Measurements from ENCODE around the gene ANTXR1.

ANTXR1 gene

DNA sequence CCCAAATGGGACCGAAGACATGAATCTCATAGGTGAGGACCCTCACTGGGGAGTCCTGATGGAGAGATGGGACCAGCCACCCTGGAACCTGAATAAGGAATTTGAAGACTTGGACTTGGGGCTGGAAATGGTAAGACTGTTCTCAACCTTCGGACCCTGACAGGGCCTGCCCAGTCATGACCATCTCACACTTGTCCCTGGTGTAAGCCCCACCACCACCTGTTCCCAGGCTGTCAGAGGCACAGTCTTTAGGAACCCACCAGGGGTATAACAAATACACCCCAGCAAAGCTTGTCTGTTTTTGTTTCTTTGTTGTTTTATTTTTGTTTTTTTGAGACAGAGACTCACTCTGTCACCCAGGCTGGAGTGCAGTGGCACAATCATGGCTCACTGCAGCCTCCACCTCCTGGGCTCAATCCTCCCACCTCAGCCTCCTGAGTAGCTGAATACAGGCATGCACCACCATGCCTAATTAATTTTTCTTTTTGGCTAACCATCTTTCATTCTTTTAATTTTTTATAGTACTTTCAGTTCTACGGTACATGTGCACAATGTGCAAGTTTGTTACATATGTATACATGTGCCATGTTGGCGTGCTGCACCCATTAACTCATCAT is 267.9 kb downstream of the ANTXR1 start:
- no peak overlapping the region for H3K27ac ChIP-seq (ENCODE audit: low read length)
- no peak overlapping the region for H3K4me3 ChIP-seq (ENCODE audit: low read depth in 1 of 2, low read length in 2 of 2)
- ATAC-seq (ENCODE audit: insufficient read depth, low read depth) (no peak), DNase-seq (no peak)
- no peak overlapping the region for H3K9ac ChIP-seq (ENCODE audit: low read depth, low read length)
- H3K9me3 ChIP-seq (ENCODE audit: insufficient read depth, low read length, severe bottlenecking): no peaks in the 10 kb centered on the region
- no peaks in the 10 kb centered on the region for H3K36me3 ChIP-seq (ENCODE audit: insufficient read depth, low read length)
- H3K4me1 ChIP-seq (ENCODE audit: insufficient read depth, low read length): no peaks in the 10 kb centered on the region
- H3K27me3 ChIP-seq (ENCODE audit: insufficient read depth, low read length, poor library complexity): no peaks in the 10 kb centered on the region
- no peak for TF ChIP-seq EZH2 (IDR thresholded peaks at IDR 0.05; ENCODE audit: borderline replicate concordance, low read depth, low read length, severe bottlenecking)
- TF ChIP-seq, protein P1, sequence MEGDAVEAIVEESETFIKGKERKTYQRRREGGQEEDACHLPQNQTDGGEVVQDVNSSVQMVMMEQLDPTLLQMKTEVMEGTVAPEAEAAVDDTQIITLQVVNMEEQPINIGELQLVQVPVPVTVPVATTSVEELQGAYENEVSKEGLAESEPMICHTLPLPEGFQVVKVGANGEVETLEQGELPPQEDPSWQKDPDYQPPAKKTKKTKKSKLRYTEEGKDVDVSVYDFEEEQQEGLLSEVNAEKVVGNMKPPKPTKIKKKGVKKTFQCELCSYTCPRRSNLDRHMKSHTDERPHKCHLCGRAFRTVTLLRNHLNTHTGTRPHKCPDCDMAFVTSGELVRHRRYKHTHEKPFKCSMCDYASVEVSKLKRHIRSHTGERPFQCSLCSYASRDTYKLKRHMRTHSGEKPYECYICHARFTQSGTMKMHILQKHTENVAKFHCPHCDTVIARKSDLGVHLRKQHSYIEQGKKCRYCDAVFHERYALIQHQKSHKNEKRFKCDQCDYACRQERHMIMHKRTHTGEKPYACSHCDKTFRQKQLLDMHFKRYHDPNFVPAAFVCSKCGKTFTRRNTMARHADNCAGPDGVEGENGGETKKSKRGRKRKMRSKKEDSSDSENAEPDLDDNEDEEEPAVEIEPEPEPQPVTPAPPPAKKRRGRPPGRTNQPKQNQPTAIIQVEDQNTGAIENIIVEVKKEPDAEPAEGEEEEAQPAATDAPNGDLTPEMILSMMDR (IDR thresholded peaks at IDR 0.05; ENCODE audit: borderline replicate concordance, extremely low read depth, low read length, poor library complexity, severe bottlenecking): no peak
- H2AFZ ChIP-seq (ENCODE audit: low read depth, low read length): no peak overlapping the region
- no peaks in the 10 kb centered on the region for H4K20me1 ChIP-seq (ENCODE audit: insufficient read depth, low read length)
- H3K79me2 ChIP-seq (ENCODE audit: insufficient read depth, low read length): no peaks in the 10 kb centered on the region
- no peak overlapping the region for H3K4me2 ChIP-seq (ENCODE audit: insufficient read depth, low read length)

DNA sequence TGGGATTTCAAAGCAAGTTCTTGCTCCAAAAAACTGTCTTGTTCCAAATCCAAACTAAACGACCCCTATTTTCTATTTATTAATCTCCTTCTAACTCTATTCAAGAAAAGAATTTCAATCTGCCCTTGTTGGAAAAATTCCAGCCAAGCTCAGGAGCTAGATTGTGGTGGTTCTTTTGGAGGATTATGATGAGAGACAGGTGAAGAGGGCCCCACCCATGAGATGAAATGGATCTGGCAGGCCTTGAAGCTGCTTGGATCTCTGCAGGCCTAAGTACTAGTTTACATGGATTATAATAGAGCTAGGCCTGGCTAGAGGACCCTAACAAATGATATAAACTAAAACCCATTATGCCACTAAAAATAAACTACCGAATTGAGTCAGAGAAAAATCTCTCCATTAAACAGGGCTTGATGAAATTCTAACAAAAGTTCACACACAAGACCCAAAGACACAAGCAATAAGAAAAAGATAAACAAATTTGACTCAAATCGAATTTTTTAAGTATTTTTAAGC is 272.5 kb downstream of the ANTXR1 start:
- no peak for ATAC-seq (ENCODE audit: insufficient read depth, low read depth)
- Histone ChIP-seq H3K9me3 (ENCODE audit: insufficient read depth, low read length, severe bottlenecking) (no peaks in the 10 kb centered on the region), H3K27ac (ENCODE audit: low read length) (no peak overlapping the region), H3K79me2 (ENCODE audit: insufficient read depth, low read length) (no peaks in the 10 kb centered on the region), H3K27me3 (ENCODE audit: insufficient read depth, low read length, poor library complexity) (no peaks in the 10 kb centered on the region), H3K4me3 (ENCODE audit: low read depth in 1 of 2, low read length in 2 of 2) (no peak overlapping the region), H2AFZ (ENCODE audit: low read depth, low read length) (no peak overlapping the region), H3K36me3 (ENCODE audit: insufficient read depth, low read length) (no peaks in the 10 kb centered on the region), H4K20me1 (ENCODE audit: insufficient read depth, low read length) (no peaks in the 10 kb centered on the region), H3K4me1 (ENCODE audit: insufficient read depth, low read length) (no peaks in the 10 kb centered on the region), H3K9ac (ENCODE audit: low read depth, low read length) (no peak overlapping the region), H3K4me2 (ENCODE audit: insufficient read depth, low read length) (no peak overlapping the region)
- no peak for DNase-seq
- TF ChIP-seq, protein P1 (IDR thresholded peaks at IDR 0.05; ENCODE audit: borderline replicate concordance, extremely low read depth, low read length, poor library complexity, severe bottlenecking): no peak
- TF ChIP-seq EZH2 (IDR thresholded peaks at IDR 0.05; ENCODE audit: borderline replicate concordance, low read depth, low read length, severe bottlenecking): no peak

GRCh38 chr2:69287544-69287943 is 274.6 kb downstream of the ANTXR1 start:
- Histone ChIP-seq H3K4me1 (ENCODE audit: insufficient read depth, low read length) (no peaks in the 10 kb centered on the region), H3K27ac (ENCODE audit: low read length) (no peak overlapping the region), H3K9ac (ENCODE audit: low read depth, low read length) (no peak overlapping the region), H3K4me3 (ENCODE audit: low read depth in 1 of 2, low read length in 2 of 2) (no peak overlapping the region), H3K9me3 (ENCODE audit: insufficient read depth, low read length, severe bottlenecking) (no peaks in the 10 kb centered on the region), H3K36me3 (ENCODE audit: insufficient read depth, low read length) (no peaks in the 10 kb centered on the region), H3K79me2 (ENCODE audit: insufficient read depth, low read length) (no peaks in the 10 kb centered on the region), H4K20me1 (ENCODE audit: insufficient read depth, low read length) (no peaks in the 10 kb centered on the region), H3K27me3 (ENCODE audit: insufficient read depth, low read length, poor library complexity) (no peaks in the 10 kb centered on the region), H2AFZ (ENCODE audit: low read depth, low read length) (no peak overlapping the region), H3K4me2 (ENCODE audit: insufficient read depth, low read length) (no peak overlapping the region)
- ATAC-seq (ENCODE audit: insufficient read depth, low read depth) (no peak), DNase-seq (no peak)
- TF ChIP-seq, protein P1 (IDR thresholded peaks at IDR 0.05; ENCODE audit: borderline replicate concordance, extremely low read depth, low read length, poor library complexity, severe bottlenecking): no peak
- no peak for TF ChIP-seq EZH2 (IDR thresholded peaks at IDR 0.05; ENCODE audit: borderline replicate concordance, low read depth, low read length, severe bottlenecking)

All from DND-41 (cell line).